Endothelial cell of umbilical vein (primary cell): ENCODE results near the gene HOXD3. TPM values are rescaled to one million over a fixed set of nuclear protein-coding genes. Genes with fewer than 3 reads are reported as not detected.

Experiments used
- BruUV-seq: library from RNA; stranded (reverse); fragments of 400-500 nt; replicated peaks from 2 replicates; lab custom pipeline; 2021; lab: Mats Ljungman, UMichigan
- CTCF ChIA-PET: fragments of 300-600, 350-600 bp; sonication (Branson Sonifier 250); formaldehyde crosslinking; loops from one replicate; lab custom pipeline; 2021; ENCODE audit warnings: antibody characterized with exemption, inconsistent platforms; lab: Charles Lee
- POLR2A ChIA-PET: fragments of 300-600, 350-600 bp; sonication (Branson Sonifier 250); formaldehyde crosslinking; loops from one replicate; lab custom pipeline; 2021; ENCODE audit warnings: antibody characterized with exemption, inconsistent platforms; lab: Charles Lee
- DNase-seq: peaks from one replicate; pipeline ENCODE4 v3.0.0-alpha.2; 2011; ENCODE audit warnings: low read depth, low spot score
- FAIRE-seq: peaks from 2 replicates; lab custom pipeline; 2011; peaks lifted over from hg19 to GRCh38; lab: Jason Lieb, UNC
- H2AFZ ChIP-seq: 2 replicates; pipeline ENCODE4 v1.6.0; 2012; ENCODE audit warnings: low read depth, low read length, control low read depth, inconsistent platforms
- H3K27ac ChIP-seq: 2 replicates; pipeline ENCODE4 v1.5.1; 2011; ENCODE audit warnings: low read depth, mild to moderate bottlenecking, control low read depth, low read length, moderate library complexity; ENCODE audit not compliant: insufficient read depth
- H3K27me3 ChIP-seq, 2 experiments: 2 replicates each; pipeline versions ENCODE4 v1.6.0 to v1.6.1; 2011; ENCODE audit warnings: low read length in 2 of 2, mixed read lengths in 1 of 2; ENCODE audit not compliant: control insufficient read depth in 2 of 2, insufficient read depth in 2 of 2
- H3K36me3 ChIP-seq, 2 experiments: 2 replicates in 1 of 2; 3 replicates in 1 of 2; pipeline ENCODE4 v1.5.1; 2011; ENCODE audit warnings: low read length in 2 of 2, mild to moderate bottlenecking in 1 of 2, moderate library complexity in 1 of 2; ENCODE audit not compliant: control insufficient read depth in 2 of 2, insufficient read depth in 2 of 2; ENCODE audit errors: extremely low read depth in 1 of 2
- H3K4me1 ChIP-seq: 3 replicates; pipeline ENCODE4 v1.5.1; 2011; ENCODE audit warnings: mild to moderate bottlenecking, low read length; ENCODE audit not compliant: control insufficient read depth, insufficient read depth; ENCODE audit errors: extremely low read depth
- H3K4me2 ChIP-seq: 2 replicates; pipeline ENCODE4 v1.6.1; 2011; ENCODE audit warnings: low read length, control low read depth, mixed read lengths; ENCODE audit not compliant: insufficient read depth
- H3K4me3 ChIP-seq, 3 experiments: fragments of 200-600 bp in 1 of 3; sonication (generic), shearing (Covaris generic) in 1 of 3; replicated peaks in 1 of 3; 2 replicates each; pipeline ENCODE4 v1.5.1; 2011 to 2016; ENCODE audit warnings: control low read depth in 3 of 3, low read length in 3 of 3, mild to moderate bottlenecking in 2 of 3, inconsistent platforms in 1 of 3, low read depth in 1 of 3, moderate library complexity in 1 of 3; ENCODE audit not compliant: insufficient read depth in 1 of 3
- H3K79me2 ChIP-seq: 2 replicates; pipeline ENCODE4 v1.6.0; 2012; ENCODE audit warnings: low read length, inconsistent platforms; ENCODE audit not compliant: control insufficient read depth, insufficient read depth
- H3K9ac ChIP-seq: replicated peaks from 2 replicates; pipeline ENCODE3; 2011; ENCODE audit warnings: low read length, control low read depth; ENCODE audit not compliant: insufficient read depth; ENCODE audit errors: extremely low read depth
- H3K9me1 ChIP-seq: replicated peaks from 3 replicates; pipeline ENCODE4 v1.6.0; 2011; ENCODE audit warnings: mild to moderate bottlenecking, low read length; ENCODE audit not compliant: control insufficient read depth, insufficient read depth; ENCODE audit errors: extremely low read depth
- H3K9me3 ChIP-seq: replicated peaks from 2 replicates; pipeline ENCODE4 v1.5.1; 2012; ENCODE audit warnings: low read length, inconsistent platforms; ENCODE audit not compliant: control insufficient read depth, insufficient read depth
- H4K20me1 ChIP-seq: replicated peaks from 2 replicates; pipeline ENCODE3; 2011; ENCODE audit warnings: mild to moderate bottlenecking, low read length; ENCODE audit not compliant: control insufficient read depth, insufficient read depth; ENCODE audit errors: extremely low read depth
- EZH2 ChIP-seq: IDR thresholded peaks from 2 replicates; pipeline ENCODE4 v1.6.1; 2012; ENCODE audit warnings: borderline replicate concordance, low read depth, mild to moderate bottlenecking, moderate library complexity, low read length, inconsistent platforms; ENCODE audit not compliant: severe bottlenecking
- FOS ChIP-seq: IDR thresholded peaks from 2 replicates; pipeline ENCODE4 v1.6.1; 2011; ENCODE audit warnings: mild to moderate bottlenecking, low read length, moderate library complexity, borderline replicate concordance; ENCODE audit not compliant: insufficient read depth
- GATA2 ChIP-seq: IDR thresholded peaks from 2 replicates; pipeline ENCODE4 v1.7.0; 2011; ENCODE audit warnings: low read depth, mild to moderate bottlenecking, moderate library complexity, mixed read lengths, low read length; ENCODE audit not compliant: insufficient read length, insufficient read depth
- JUN ChIP-seq: IDR thresholded peaks from 2 replicates; pipeline ENCODE4 v1.6.1; 2011; ENCODE audit warnings: borderline replicate concordance, low read depth; ENCODE audit not compliant: insufficient read length, insufficient read depth
- MYC ChIP-seq: IDR thresholded peaks from one replicate; pipeline ENCODE4 v1.6.1; 2011; ENCODE audit warnings: mild to moderate bottlenecking, low read depth, low read length
- POLR2A ChIP-seq: IDR thresholded peaks from 2 replicates; pipeline ENCODE4 v1.6.1; 2012; ENCODE audit warnings: low read depth, mild to moderate bottlenecking, control low read depth, low read length
- POLR2AphosphoS5 ChIP-seq: IDR thresholded peaks from 2 replicates; pipeline ENCODE4 v1.6.1; 2012; ENCODE audit warnings: low read depth, mild to moderate bottlenecking, control low read depth, low read length, moderate library complexity; ENCODE audit not compliant: insufficient read depth
- dilution Hi-C: fragments of 300-500 bp; cut with MboI; formaldehyde crosslinking; loops from one replicate; pipeline ENCODE4 v1.15.0; 2019; ENCODE audit warnings: low sequenced_read_pairs; ENCODE audit not compliant: extremely low pct_ligation_motif_present
- intact Hi-C: fragments of 100-400 bp; cut with micrococcal nuclease; formaldehyde crosslinking; loops from one replicate; pipeline ENCODE4 v1.10.0; 2022
- polyA plus RNA-seq, 4 experiments: library from polyadenylated mRNA; depleted of rRNA in 3 of 4; stranded (reverse) in 3 of 4; unstranded in 1 of 4; fragments of >200 nt; gene quantifications; 2 replicates each; pipeline versions ENCODE4 v1.2.1 to v1.2.3, GENCODE V29; 2011 to 2012; ENCODE audit warnings: missing spikeins in 1 of 4
- total RNA-seq: library from RNA; stranded (reverse); gene quantifications from 2 replicates; pipeline ENCODE4 v1.2.3, GENCODE V29; 2021
- TF ChIP-seq, protein P1 (sequence below), 2 donors: IDR thresholded peaks; 1 replicate in 1 of 2; 2 replicates in 1 of 2; pipeline ENCODE4 v1.5.1; 2011; ENCODE audit warnings: low read length in 2 of 2, mild to moderate bottlenecking in 2 of 2, moderate library complexity in 2 of 2, control low read depth in 1 of 2, inconsistent platforms in 1 of 2, low read depth in 1 of 2; ENCODE audit not compliant: insufficient read depth in 1 of 2; ENCODE audit errors: extremely low read depth in 1 of 2
- TF ChIP-seq, protein P2 (sequence below): IDR thresholded peaks from 2 replicates; pipeline ENCODE4 v1.6.1; 2011; ENCODE audit not compliant: insufficient read depth, insufficient read length

HOXD3 gene
- total and polyA plus RNA-seq, 2 donors (not counting 3 experiments of a cell fraction or from before 2014, with no cell fraction given), result 2.9 to 20.9 TPM

DNA sequence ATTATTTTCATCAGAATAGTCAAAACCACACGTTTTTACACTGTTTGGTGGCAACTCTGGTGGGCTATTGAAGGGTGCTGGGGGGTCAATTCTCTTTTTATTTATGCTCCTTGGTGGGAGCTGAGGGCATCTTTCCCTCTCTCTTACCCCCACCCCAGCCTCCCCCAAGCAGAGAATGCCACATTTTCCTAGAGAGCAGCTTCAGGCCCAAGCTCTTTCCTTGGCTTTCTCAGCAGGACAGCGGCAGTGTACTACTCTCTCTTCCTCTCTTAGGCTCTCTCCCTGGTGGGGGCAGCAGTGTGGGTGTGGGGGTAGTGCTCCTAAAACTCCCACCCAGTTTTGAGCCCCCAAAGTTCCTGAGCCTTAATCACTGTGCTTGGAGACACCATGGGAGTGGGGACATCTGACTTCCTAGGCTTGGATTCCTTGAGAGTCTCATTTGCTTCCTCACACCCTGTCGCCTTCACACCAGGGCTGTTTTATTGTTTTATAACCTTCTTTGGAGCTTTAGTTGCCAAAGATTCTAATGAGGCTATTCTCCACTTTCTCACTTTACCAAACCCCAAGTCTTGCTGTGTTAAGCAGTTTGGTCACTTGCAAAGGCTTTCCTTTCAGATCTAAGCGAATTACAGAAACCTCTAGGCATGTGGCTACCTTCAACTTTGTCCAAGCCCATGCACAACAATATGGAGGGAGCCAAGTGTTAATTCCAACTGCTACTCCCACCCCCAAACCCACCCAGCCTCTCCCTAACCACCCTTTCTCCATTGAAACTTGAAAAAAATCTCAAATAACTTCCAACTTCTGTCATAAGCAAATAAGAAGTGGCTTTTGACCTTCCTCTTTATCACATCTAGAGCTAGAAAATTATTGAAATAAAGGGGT, 11.8 kb upstream of the HOXD3 start:
- no peaks in the 10 kb centered on the region for H3K9me1 ChIP-seq
- no peak overlapping the region for H3K4me2 ChIP-seq
- H3K4me1 ChIP-seq, result peaks cover 5% of the 10 kb centered on the region
- no peak overlapping the region for H3K9ac ChIP-seq
- H3K27ac ChIP-seq, result no peak overlapping the region
- dilution Hi-C loops, result loop anchor here (25.0 kb wide), 1 partner anchor 492 kb away; no protein-coding TSS in a partner anchor
- H3K27me3 ChIP-seq, result no peaks in the 10 kb centered on the region
- CTCF ChIA-PET, result interaction anchor here (0.8 to 9.3 kb wide), 4 partner anchors 10 to 435 kb away, joined by 3 to 338 read pairs (median 6); no protein-coding TSS in a partner anchor
- H3K36me3 ChIP-seq, result peaks cover 0 to 4% of the 10 kb centered on the region in 2 experiments
- no TSS peak for BruUV-seq
- FAIRE-seq (no peak), DNase-seq (no peak)
- H4K20me1 ChIP-seq, result no peaks in the 10 kb centered on the region
- H3K4me3 ChIP-seq, result no peak overlapping the region
- intact Hi-C loops, result no loop called here
- peaks cover 73% of the 10 kb centered on the region for H3K79me2 ChIP-seq
- H3K9me3 ChIP-seq, result no peaks in the 10 kb centered on the region
- TF ChIP-seq, protein P1, sequence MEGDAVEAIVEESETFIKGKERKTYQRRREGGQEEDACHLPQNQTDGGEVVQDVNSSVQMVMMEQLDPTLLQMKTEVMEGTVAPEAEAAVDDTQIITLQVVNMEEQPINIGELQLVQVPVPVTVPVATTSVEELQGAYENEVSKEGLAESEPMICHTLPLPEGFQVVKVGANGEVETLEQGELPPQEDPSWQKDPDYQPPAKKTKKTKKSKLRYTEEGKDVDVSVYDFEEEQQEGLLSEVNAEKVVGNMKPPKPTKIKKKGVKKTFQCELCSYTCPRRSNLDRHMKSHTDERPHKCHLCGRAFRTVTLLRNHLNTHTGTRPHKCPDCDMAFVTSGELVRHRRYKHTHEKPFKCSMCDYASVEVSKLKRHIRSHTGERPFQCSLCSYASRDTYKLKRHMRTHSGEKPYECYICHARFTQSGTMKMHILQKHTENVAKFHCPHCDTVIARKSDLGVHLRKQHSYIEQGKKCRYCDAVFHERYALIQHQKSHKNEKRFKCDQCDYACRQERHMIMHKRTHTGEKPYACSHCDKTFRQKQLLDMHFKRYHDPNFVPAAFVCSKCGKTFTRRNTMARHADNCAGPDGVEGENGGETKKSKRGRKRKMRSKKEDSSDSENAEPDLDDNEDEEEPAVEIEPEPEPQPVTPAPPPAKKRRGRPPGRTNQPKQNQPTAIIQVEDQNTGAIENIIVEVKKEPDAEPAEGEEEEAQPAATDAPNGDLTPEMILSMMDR (IDR thresholded peaks at IDR 0.05; ENCODE audit: extremely low read depth in 1 of 2, insufficient read depth in 1 of 2, low read depth in 1 of 2, low read length in 2 of 2), result no peak
- TF ChIP-seq MYC (no peak), JUN (no peak), GATA2 (no peak), POLR2A (no peak), POLR2AphosphoS5 (no peak), EZH2 (no peak), FOS (no peak)
- TF ChIP-seq, protein P2, sequence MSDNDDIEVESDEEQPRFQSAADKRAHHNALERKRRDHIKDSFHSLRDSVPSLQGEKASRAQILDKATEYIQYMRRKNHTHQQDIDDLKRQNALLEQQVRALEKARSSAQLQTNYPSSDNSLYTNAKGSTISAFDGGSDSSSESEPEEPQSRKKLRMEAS, result no peak
- no peak overlapping the region for H2AFZ ChIP-seq
- POLR2A ChIA-PET, result no interaction called here
